ENCODE data around the gene RPTOR. TPM values are rescaled to one million over a fixed set of nuclear protein-coding genes. Genes with fewer than 3 reads are reported as not detected.

Gene RPTOR
- total RNA-seq, 1 donor from 2014 or later: 65.9 TPM

DNA sequence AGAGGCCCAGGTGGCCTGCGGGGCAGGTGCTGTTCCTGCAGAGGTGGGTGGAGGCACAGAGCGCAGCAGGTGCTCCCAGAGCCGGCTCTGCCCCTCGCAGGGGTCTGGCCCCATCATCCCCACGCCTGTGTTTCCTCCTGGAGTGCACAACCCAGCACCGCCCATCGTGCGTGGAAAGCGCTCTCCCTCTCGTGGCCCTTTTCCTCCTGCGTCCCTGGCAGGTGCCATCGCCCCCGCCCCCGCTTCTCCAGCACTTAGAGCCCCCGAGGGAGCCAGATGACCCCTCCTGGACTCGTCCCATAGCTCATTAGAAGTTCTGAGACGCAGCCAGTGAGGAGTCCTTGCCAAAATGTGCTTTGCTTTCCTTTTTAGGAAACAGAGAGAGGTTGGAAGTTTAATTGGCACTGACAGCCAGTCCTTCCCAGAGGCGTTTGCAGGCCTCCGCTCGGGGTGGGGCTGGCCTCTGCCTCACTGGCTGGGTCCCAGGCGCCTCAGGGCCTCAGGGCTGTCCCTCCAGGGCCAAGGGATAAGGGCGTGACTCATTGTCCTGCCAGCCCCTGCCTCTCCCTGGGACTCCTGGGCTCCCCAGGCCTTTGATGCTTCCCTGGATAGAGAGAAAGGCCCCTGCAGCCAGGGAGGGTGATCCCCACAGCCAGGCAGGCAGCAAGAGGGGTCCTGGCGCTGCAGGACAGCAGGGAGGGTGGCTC lies 414.8 kb downstream of the RPTOR start:
- POLR2A ChIA-PET: no interaction called here
- H3K27ac Mint-ChIP-seq: no peak overlapping the region
- DNase-seq (no peak), ATAC-seq (ENCODE audit: low read depth) (no peak)
- H3K4me3 Mint-ChIP-seq: no peak overlapping the region
- TF ChIP-seq, protein P1, sequence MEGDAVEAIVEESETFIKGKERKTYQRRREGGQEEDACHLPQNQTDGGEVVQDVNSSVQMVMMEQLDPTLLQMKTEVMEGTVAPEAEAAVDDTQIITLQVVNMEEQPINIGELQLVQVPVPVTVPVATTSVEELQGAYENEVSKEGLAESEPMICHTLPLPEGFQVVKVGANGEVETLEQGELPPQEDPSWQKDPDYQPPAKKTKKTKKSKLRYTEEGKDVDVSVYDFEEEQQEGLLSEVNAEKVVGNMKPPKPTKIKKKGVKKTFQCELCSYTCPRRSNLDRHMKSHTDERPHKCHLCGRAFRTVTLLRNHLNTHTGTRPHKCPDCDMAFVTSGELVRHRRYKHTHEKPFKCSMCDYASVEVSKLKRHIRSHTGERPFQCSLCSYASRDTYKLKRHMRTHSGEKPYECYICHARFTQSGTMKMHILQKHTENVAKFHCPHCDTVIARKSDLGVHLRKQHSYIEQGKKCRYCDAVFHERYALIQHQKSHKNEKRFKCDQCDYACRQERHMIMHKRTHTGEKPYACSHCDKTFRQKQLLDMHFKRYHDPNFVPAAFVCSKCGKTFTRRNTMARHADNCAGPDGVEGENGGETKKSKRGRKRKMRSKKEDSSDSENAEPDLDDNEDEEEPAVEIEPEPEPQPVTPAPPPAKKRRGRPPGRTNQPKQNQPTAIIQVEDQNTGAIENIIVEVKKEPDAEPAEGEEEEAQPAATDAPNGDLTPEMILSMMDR (IDR thresholded peaks at IDR 0.05): no peak
- peaks cover 14% of the 10 kb centered on the region for H3K4me1 Mint-ChIP-seq
- intact Hi-C loops (cut with micrococcal nuclease): loop anchor here (5.0 kb wide), 1 partner anchor 47 kb away; no protein-coding TSS in a partner anchor
- H3K9me3 Mint-ChIP-seq: no peaks in the 10 kb centered on the region
- CTCF ChIA-PET: interaction anchor here (0.8 kb wide), 1 partner anchor 532 kb away, joined by 3 read pairs; no protein-coding TSS in a partner anchor
- peaks cover 10% of the 10 kb centered on the region for H3K36me3 Mint-ChIP-seq (ENCODE audit: low read depth)
- H3K27me3 Mint-ChIP-seq: no peaks in the 10 kb centered on the region

DNA sequence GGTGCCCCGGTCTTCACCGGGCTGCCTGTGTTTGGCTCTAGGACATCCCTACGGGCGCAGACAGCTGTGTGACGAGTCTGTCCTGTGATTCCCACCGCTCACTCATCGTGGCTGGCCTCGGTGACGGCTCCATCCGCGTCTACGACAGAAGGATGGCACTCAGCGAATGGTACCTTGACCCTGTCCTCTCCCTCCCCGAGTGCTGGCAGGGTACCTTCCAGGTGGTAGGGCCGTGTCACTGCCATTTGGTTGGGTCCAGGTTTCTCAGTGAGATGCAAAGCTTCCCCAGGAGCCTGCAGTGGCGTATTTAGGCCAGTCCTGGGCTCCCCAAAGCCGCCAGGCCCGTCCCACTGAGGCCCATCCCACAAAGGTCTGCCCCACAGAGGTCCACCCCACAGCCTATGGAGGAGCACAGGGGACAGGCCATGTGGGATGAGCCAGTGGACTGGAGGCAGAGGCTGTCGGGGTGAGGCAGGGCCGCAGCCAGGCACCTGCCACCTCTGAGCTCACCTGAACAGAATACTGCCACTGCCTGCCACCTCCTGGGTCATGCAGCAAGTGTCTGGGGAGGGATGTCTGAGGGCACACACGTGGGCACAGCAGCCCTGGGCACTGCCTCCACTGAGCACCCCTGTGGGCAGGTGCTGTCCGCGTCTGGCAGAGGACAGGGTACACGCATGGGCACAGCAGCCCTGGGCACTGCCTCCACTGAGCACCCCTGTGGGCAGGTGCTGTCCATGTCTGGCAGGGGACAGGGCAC lies 415.6 kb downstream of the RPTOR start:
- ChIA-PET CTCF (no interaction called here), POLR2A (no interaction called here)
- Mint-ChIP-seq H3K9me3 (no peaks in the 10 kb centered on the region), H3K36me3 (ENCODE audit: low read depth) (peaks cover 15% of the 10 kb centered on the region), H3K4me1 (peaks cover 12% of the 10 kb centered on the region), H3K27ac (no peak overlapping the region), H3K4me3 (no peak overlapping the region), H3K27me3 (no peaks in the 10 kb centered on the region)
- DNase-seq (no peak), ATAC-seq (ENCODE audit: low read depth) (no peak)
- TF ChIP-seq, protein P1 (IDR thresholded peaks at IDR 0.05): no peak
- intact Hi-C loops (cut with micrococcal nuclease): no loop called here

DNA sequence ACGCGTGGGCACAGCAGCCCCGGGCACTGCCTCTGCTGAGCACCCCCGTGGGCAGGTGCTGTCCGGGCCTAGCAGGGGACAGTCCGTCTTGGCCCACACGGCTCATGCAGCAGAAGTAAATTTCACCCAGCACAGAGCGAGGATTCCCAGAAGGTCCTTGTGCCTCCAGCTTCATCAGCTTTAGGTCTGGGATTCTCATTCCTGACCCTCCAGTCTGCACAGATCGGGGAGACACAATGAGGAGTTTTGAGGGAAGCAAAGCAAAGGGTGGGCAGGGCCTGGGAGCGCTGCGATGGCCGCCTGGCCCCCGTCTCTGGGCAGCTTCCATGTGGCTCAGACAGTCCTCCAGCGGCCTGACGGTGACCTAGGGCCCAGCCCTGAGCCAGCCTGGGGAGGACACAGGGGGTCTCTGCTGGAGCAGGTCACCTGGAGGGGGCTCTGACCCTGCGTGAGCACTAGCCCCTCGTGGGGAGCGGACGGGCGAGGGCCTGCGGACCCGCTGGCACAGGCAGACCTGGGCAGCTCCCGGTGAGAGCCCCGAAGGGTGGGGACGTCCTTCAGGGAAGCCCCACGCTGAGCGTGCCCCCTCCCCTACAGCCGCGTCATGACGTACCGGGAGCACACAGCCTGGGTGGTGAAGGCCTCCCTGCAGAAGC lies 416.3 kb downstream of the RPTOR start:
- DNase-seq (no peak), ATAC-seq (ENCODE audit: low read depth) (no peak)
- CTCF ChIA-PET: no interaction called here
- no peaks in the 10 kb centered on the region for H3K9me3 Mint-ChIP-seq
- peaks cover 4% of the 10 kb centered on the region for H3K4me1 Mint-ChIP-seq
- H3K36me3 Mint-ChIP-seq (ENCODE audit: low read depth): peaks cover 20% of the 10 kb centered on the region
- no peak overlapping the region for H3K27ac Mint-ChIP-seq
- TF ChIP-seq, protein P1 (IDR thresholded peaks at IDR 0.05): no peak
- H3K4me3 Mint-ChIP-seq: no peak overlapping the region
- intact Hi-C loops (cut with micrococcal nuclease): no loop called here
- no peaks in the 10 kb centered on the region for H3K27me3 Mint-ChIP-seq
- POLR2A ChIA-PET: no interaction called here

- TF ChIP-seq, protein P1 (IDR thresholded peaks at IDR 0.05): no peak
- Mint-ChIP-seq H3K27ac (no peak overlapping the region), H3K36me3 (ENCODE audit: low read depth) (peaks cover 23% of the 10 kb centered on the region), H3K27me3 (no peaks in the 10 kb centered on the region), H3K4me3 (no peak overlapping the region), H3K4me1 (no peaks in the 10 kb centered on the region), H3K9me3 (no peaks in the 10 kb centered on the region)
- POLR2A ChIA-PET: no interaction called here
- intact Hi-C loops (cut with micrococcal nuclease): no loop called here
- ATAC-seq (ENCODE audit: low read depth): no peak
- no peak for DNase-seq
- CTCF ChIA-PET: no interaction called here
Measured at GRCh38 chr17:80961541-80962330, 417.1 kb downstream of the RPTOR start.
